Activated CD4-positive, alpha-beta T cell treated with anti-CD3 and anti-CD28 coated beads, Interleukin-2, amount 10 ng/mL, durations not matched to agents 7 days and 5 days (primary cell): Measurements from ENCODE around the gene COL23A1. TPM values are rescaled to one million over a fixed set of nuclear protein-coding genes. Genes with fewer than 3 reads are reported as not detected.

Experiments used
- CTCF ChIA-PET: fragments of 350-600 bp; sonication (Branson Sonifier 250); formaldehyde crosslinking; loops from one replicate; lab custom pipeline; 2021; ENCODE audit warnings: antibody characterized with exemption; lab: Charles Lee
- POLR2A ChIA-PET: fragments of 350-600 bp; sonication (Branson Sonifier 250); formaldehyde crosslinking; loops from one replicate; lab custom pipeline; 2021; ENCODE audit warnings: antibody characterized with exemption; lab: Charles Lee
- DNase-seq: peaks from one replicate; pipeline ENCODE4 v3.0.0-alpha.2; 2020
- H3K27ac Mint-ChIP-seq: one replicate; pipeline ENCODE4 v1.8.0; 2021; ENCODE audit warnings: mild to moderate bottlenecking, moderate library complexity, mixed read lengths
- H3K27me3 Mint-ChIP-seq: one replicate; pipeline ENCODE4 v1.8.0; 2021; ENCODE audit warnings: mixed read lengths
- H3K36me3 Mint-ChIP-seq: one replicate; pipeline ENCODE4 v1.8.0; 2021; ENCODE audit warnings: low read depth, mixed read lengths
- H3K4me1 Mint-ChIP-seq: one replicate; pipeline ENCODE4 v1.8.0; 2021; ENCODE audit warnings: mixed read lengths
- H3K4me3 Mint-ChIP-seq: one replicate; pipeline ENCODE4 v1.8.0; 2021; ENCODE audit warnings: mild to moderate bottlenecking, moderate library complexity, mixed read lengths
- H3K9me3 Mint-ChIP-seq: one replicate; pipeline ENCODE4 v1.8.0; 2021; ENCODE audit warnings: mixed read lengths
- total RNA-seq, 2 experiments: library from RNA; stranded (reverse); gene quantifications; one replicate each; pipeline ENCODE4 v1.2.3, GENCODE V29; 2021

The COL23A1 gene
- total RNA-seq, 2 experiments from 2014 or later, result 0.27 TPM; not detected in 1

DNA sequence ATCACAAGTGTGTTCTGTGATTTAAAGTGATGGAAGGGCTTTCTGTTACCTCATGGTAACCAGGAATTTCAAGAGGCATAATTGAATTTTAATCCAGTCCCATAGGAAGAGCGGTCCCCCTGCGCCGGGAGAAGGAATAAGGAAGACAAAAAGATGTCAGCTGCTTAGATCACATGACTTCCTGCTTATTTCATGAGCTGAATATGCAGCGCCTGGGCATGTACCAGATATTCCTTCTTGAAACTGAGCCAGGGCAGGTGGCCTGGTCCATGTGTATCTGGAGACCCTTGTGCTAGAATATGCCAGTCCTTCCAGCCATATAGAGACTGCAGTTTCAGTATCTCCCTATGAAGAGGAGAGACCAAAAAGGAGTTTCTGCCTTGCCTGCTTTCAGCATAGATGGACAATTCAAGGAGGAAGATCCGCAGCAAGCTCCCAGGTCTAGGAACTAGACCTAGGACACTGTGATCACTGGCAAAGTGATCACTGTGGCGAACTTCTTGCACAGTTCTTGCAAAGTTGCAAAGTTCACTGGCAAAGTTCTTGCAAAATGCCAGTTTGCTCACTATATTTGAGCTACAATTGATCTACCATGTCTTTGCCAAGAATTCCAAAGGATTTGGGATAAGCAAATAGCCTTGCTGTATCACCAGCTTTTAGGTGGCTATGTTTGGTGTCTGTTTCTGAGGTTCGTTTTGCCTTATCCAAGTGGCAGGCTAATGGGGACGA lies 254.7 kb downstream of the COL23A1 start:
- no peak overlapping the region for H3K27ac Mint-ChIP-seq
- no peak overlapping the region for H3K4me3 Mint-ChIP-seq
- DNase-seq, result no peak
- H3K4me1 Mint-ChIP-seq, result peaks cover 4% of the 10 kb centered on the region
- ChIA-PET CTCF (no interaction called here), POLR2A (no interaction called here)
- no peaks in the 10 kb centered on the region for H3K36me3 Mint-ChIP-seq
- no peaks in the 10 kb centered on the region for H3K9me3 Mint-ChIP-seq
- H3K27me3 Mint-ChIP-seq, result no peaks in the 10 kb centered on the region

DNA sequence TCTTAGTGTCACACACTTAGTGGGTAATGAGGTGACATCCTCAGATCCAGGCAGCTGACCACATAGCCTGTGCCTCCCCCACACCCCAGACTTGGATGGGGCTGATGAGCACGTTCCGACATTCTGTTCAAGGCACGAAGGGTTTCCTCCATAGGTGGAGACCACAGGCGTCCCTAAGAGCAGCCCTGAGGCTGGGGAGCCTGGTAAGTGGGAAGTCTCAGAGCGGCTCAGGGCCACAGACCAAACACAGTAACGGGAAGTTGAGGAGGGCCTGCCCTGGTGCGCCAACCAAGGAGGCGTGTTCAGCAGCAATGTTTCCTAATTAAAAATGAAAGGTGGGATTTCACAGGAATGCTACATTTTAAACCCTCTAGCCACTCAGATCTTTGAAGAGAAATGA lies 255.3 kb downstream of the COL23A1 start:
- Mint-ChIP-seq H3K4me3 (no peak overlapping the region), H3K27me3 (no peaks in the 10 kb centered on the region)
- POLR2A ChIA-PET, result no interaction called here

DNA sequence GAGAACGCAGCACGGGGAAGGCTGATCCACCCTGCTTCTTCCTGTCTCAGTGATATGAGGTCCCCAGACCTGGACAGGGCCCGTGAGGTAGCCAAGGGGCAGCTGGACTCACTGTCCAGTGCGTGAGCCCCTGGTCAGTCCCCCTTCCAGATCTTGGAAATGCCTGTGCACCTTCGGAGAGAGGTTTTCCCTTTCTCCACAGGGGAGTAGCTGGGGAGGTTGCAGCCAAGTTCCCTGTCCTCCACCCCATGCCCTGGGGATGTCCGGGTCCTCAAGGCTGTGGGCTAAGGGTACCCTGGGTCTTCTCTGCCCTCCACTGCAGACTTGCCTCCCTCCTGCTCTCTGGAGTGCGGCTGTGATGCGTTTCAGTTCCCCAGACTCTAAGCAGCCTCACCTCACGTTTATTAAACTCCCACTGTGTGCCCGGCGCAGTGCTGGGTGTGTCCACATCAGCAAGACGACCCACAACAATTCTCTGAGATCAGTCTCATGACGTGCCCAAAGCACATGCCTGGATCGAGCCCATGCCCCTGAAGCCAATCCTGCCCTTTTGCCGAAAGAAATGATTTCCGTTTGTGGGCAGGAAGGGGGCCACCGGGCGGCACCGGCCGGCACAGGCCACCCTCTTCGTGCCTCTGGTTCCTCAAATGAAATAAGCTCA lies 256.2 kb downstream of the COL23A1 start:
- ChIA-PET POLR2A (no interaction called here), CTCF (no interaction called here)
- Mint-ChIP-seq H3K36me3 (no peaks in the 10 kb centered on the region), H3K4me1 (peaks cover 4% of the 10 kb centered on the region), H3K27me3 (no peaks in the 10 kb centered on the region), H3K9me3 (no peaks in the 10 kb centered on the region), H3K27ac (no peak overlapping the region), H3K4me3 (no peak overlapping the region)
- DNase-seq, result no peak

More for the DNA sequence above, 255.3 kb downstream of the COL23A1 start:
- Mint-ChIP-seq H3K4me1 (peaks cover 4% of the 10 kb centered on the region), H3K27ac (no peak overlapping the region), H3K36me3 (no peaks in the 10 kb centered on the region), H3K9me3 (no peaks in the 10 kb centered on the region)
- DNase-seq, result no peak
- CTCF ChIA-PET, result no interaction called here

DNA sequence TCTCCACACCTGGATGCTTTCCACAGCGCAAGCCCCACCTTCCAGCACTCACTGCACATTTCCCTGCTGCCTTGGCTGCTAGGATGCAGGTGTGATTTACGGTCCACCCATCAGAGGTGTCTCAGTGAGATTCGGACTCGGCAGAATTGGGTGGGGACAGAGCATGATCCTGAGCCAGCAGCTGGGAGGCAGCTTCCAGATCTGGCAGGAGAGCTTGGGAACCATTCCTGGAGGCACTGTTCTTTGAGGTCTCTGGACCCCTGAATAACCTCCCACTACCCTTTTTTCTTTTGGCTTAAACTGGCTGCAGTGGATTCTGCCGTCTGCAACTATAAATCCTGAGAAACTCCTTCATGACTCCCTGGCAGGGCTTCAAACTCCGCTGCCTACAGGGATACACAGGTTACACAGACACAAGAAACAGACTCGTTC lies 258.0 kb downstream of the COL23A1 start:
- H3K4me1 Mint-ChIP-seq, result peaks cover 4% of the 10 kb centered on the region
- no peak overlapping the region for H3K4me3 Mint-ChIP-seq
- DNase-seq, result no peak
- POLR2A ChIA-PET, result no interaction called here
- H3K27ac Mint-ChIP-seq, result no peak overlapping the region
- H3K27me3 Mint-ChIP-seq, result no peaks in the 10 kb centered on the region
- H3K9me3 Mint-ChIP-seq, result no peaks in the 10 kb centered on the region
- CTCF ChIA-PET, result interaction anchor here (1.2 kb wide), 1 partner anchor 55 kb away, joined by 3 read pairs; no protein-coding TSS in a partner anchor
- H3K36me3 Mint-ChIP-seq, result no peaks in the 10 kb centered on the region

DNA sequence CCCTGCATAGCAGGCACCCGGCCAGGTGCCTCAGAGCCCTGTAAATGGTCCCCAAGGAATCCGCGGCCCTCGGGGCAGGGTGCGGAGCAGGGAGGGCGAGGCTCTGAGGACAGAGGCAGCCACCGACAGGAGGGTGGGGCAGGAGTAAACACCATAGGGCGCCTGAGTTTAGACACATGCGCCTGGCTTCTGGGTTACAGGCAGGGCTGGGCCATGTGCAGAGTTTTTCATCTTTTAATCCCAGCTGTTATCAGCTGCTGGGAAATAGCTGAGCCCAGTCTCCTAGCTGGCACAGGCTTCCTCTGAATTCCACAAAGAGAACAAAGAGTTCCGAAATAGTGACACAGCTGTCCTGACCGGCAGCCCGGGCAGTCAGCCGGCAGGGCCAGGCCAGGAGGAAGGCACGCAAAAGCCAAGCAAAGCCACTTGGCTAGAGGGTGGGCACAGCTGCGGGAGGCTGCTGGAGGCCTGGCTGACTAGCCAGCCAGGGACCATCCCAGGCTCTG lies 258.6 kb downstream of the COL23A1 start:
- no peak overlapping the region for H3K4me3 Mint-ChIP-seq

DNA sequence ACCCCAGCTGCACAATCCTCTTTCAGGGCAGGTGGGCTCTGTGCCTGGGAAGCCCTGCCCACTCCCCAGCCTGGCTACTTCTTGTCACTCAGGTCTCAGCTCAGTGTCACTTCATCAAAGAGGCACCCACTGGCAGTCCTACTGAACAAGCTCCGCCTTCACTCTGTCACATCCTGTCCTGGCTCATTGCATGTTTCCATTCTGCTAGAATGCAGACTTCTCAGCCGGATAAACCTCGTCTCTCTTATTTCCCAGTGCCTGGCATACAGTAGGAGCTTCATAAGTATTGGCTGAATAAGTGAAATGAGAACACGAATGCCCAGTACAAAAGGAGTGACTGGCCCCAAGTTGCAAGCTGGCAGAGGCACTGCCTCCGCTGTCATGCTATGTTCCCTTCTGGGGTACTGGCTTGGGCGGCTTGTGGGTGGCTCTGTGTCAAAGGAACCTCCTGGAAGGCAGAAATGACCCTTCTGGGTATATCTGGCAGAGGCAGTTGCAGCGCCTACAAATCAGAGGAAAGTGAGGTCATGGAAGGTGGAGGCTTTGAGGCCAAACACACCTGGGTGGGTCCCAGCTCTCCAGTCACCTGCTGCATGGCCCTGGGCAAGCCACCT lies 259.3 kb downstream of the COL23A1 start:
- Mint-ChIP-seq H3K36me3 (no peaks in the 10 kb centered on the region), H3K4me3 (no peak overlapping the region), H3K27ac (no peak overlapping the region), H3K9me3 (no peaks in the 10 kb centered on the region), H3K27me3 (no peaks in the 10 kb centered on the region), H3K4me1 (peaks cover 4% of the 10 kb centered on the region)
- ChIA-PET POLR2A (interaction anchor here (0.6 kb wide), 1 partner anchor 1293 kb away, joined by 3 read pairs; the partner anchor contains the start of gene HNRNPH1), CTCF (no interaction called here)
- DNase-seq, result peak; percentile 41

More for the DNA sequence above, 258.6 kb downstream of the COL23A1 start:
- Mint-ChIP-seq H3K27me3 (no peaks in the 10 kb centered on the region), H3K4me1 (peaks cover 4% of the 10 kb centered on the region), H3K9me3 (no peaks in the 10 kb centered on the region), H3K27ac (no peak overlapping the region), H3K36me3 (no peaks in the 10 kb centered on the region)
- DNase-seq, result no peak
- CTCF ChIA-PET, result interaction anchor here (1.2 kb wide), 1 partner anchor 56 kb away, joined by 3 read pairs; no protein-coding TSS in a partner anchor
- POLR2A ChIA-PET, result no interaction called here

DNA sequence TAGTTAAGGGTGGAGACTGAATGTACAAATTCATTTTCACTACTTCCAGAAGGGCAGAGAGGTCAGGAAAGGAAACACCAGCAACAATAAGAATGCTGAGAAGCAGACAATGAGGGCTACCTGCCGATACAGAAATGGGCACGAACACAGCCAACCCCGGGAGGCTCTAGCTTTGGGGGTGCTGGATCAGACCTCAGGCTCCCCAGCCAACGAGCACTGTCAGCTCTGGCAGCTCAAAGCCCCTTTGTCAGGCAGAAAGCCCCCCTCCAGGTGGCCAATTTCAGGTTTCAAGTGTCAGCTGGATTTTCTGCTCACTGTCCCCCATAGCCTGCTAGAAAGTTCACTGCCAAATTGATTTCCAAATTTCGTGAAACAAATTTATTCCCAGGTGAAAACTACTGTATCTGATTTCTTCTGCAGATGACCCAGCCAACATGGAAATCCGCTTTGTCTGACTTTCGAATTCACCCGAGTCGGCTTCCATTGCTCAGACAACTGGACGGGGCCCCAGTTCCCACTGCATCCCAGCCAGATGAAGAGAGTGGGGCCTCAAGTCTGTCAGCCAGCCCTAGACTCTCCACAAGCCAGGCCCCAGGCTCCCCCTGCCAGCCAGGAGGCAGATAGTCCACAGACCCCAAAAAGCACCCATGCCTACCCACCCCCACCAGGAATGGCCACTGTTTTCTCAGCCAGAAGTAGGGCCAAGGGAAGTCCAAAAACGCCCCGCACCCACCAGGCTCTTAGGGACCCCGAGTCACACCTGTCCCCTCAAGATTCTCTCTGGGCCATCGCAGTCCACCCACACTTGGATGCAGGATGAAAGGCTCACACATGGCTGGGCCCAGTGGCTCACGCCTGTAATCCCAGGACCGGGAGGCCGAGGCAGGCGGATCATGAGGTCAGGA lies 261.1 kb downstream of the COL23A1 start:
- Mint-ChIP-seq H3K27ac (no peak overlapping the region), H3K4me3 (no peak overlapping the region), H3K36me3 (no peaks in the 10 kb centered on the region), H3K27me3 (no peaks in the 10 kb centered on the region), H3K4me1 (peaks cover 4% of the 10 kb centered on the region), H3K9me3 (no peaks in the 10 kb centered on the region)
- no peak for DNase-seq
- POLR2A ChIA-PET, result no interaction called here
- CTCF ChIA-PET, result no interaction called here

DNA sequence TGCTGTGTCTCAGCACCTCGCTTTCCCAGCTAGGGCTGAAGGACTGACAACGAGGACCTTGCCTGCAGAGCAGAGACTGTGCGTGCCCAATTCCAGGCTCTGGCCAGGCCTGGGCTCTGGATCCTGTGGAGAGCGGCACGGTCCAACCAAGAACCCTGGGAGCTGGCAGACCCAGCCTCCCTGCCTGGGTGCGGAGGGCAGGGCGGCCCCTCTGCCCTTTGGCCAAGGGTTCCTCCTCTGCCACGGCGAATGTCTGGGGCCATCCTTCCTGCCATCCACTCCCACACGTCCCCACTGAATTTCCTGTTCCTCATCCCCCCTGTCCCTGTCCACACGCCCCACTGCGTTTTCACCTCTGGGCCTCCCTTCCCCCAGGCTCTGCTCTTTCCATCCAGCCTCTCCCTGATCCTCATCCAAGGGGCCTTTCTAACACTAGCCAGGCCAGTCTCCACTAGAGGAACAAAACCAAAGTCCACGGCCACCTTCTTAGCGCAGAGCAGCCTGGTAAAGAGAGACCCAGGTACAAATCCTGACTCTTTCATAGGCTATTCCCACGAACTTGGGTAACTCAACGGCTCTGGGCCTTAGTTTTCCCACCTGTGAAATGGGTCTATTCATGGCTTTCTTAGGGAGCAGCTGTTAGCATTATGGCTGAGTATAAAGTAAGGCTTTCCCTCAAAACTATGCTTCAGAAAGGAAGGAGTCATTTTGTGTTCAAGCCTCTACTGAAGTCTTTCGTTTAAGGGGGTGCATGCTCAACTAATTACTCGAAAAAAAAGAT lies 262.1 kb downstream of the COL23A1 start:
- ChIA-PET CTCF (no interaction called here), POLR2A (no interaction called here)
- Mint-ChIP-seq H3K4me3 (no peak overlapping the region), H3K27me3 (no peaks in the 10 kb centered on the region), H3K4me1 (peaks cover 4% of the 10 kb centered on the region), H3K9me3 (no peaks in the 10 kb centered on the region), H3K27ac (no peak overlapping the region), H3K36me3 (no peaks in the 10 kb centered on the region)
- no peak for DNase-seq

DNA sequence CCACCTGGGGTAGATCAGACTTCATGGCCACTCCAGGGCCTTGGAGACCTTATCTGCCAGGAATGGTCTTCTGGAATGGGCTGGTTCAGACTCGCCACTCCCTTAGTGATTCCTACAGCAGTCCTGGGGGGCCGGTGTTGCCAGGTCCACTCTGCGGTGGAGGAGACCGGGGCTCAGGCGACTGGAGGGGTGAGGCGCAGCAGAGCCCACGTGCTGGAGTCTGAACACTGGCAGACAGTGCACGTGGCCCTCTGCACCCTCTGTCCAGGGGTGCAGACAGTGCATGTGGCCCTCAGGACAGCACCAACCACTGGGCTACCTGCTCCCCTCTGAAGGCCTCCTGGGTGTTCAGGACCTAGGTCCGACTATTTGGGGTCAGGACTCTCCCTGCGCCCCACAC lies 262.7 kb downstream of the COL23A1 start:
- CTCF ChIA-PET, result no interaction called here
- Mint-ChIP-seq H3K9me3 (no peaks in the 10 kb centered on the region), H3K27ac (no peak overlapping the region), H3K27me3 (no peaks in the 10 kb centered on the region), H3K36me3 (no peaks in the 10 kb centered on the region), H3K4me1 (peaks cover 4% of the 10 kb centered on the region), H3K4me3 (no peak overlapping the region)
- no peak for DNase-seq
- POLR2A ChIA-PET, result no interaction called here

DNA sequence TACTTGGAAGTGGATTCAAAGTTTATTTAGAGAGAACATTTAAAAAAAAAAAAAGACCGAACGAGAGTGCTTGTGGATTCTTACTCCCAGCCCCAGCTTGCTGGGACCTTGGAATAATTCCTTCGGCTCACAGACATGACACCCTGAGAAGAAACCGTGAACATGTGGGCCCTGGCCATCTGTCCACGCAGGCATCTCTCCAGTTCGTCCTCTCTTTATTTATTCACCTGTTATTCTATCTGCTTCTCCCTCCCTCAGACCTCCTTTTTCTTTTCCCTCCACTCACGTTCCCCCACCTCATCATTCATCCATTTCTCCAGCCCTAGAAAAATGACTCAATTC lies 263.8 kb downstream of the COL23A1 start:
- Mint-ChIP-seq H3K36me3 (no peaks in the 10 kb centered on the region), H3K4me1 (peaks cover 4% of the 10 kb centered on the region), H3K27me3 (no peaks in the 10 kb centered on the region), H3K4me3 (no peak overlapping the region), H3K9me3 (no peaks in the 10 kb centered on the region), H3K27ac (no peak overlapping the region)
- DNase-seq, result no peak
- ChIA-PET CTCF (interaction anchor here (0.6 kb wide), 1 partner anchor 74 kb away, joined by 3 read pairs; no protein-coding TSS in a partner anchor), POLR2A (no interaction called here)

DNA sequence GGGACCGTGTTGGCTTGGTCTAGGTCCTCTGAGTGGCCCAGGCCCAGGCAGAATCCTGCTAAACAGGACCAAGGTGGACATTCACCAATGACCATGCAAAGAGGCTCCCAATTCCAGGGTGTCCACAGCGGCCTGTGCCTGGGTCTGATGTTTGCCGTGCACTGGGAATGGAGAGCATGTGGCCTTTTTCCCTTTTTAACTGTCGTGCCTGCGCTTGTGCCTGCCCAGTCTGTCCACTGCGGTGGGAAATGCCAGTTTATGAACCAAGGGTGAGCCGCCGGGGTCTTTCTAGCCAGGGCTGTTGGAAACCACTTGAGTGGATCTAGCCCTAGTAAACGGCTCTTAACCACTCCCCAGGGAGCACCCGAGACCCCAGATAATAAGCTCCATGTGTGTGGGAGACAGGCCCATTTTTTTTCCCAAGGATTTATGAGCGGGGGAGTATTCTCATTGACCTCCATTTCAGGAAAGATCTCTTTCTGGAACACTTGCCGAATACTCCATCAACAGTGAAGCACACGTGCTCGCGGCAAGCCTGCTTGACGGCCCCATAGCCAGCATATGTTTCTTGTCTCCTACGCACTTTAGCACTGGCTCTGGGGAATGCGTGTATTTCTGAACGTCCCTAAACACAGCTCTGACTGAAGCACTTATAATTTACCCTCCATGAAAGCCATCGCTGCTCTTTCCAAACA lies 264.4 kb downstream of the COL23A1 start:
- no peak overlapping the region for H3K27ac Mint-ChIP-seq
- no peak for DNase-seq

More for the DNA sequence above, 264.4 kb downstream of the COL23A1 start:
- CTCF ChIA-PET, result interaction anchor here (0.6 kb wide), 1 partner anchor 74 kb away, joined by 3 read pairs; no protein-coding TSS in a partner anchor
- no peaks in the 10 kb centered on the region for H3K36me3 Mint-ChIP-seq
- H3K27me3 Mint-ChIP-seq, result no peaks in the 10 kb centered on the region
- H3K4me1 Mint-ChIP-seq, result peaks cover 3% of the 10 kb centered on the region
- POLR2A ChIA-PET, result no interaction called here
- no peak overlapping the region for H3K4me3 Mint-ChIP-seq
- H3K9me3 Mint-ChIP-seq, result no peaks in the 10 kb centered on the region
